Measurements from ENCODE around the gene TFRC.
"Not testable (repeated sequence)": the region's sequence is repeated elsewhere in the genome, so short reads cannot be mapped to it uniquely, and the experiment has no call there.

The TFRC gene

GRCh38 chr3:196007744-196008335 lies 74.0 kb downstream of the TFRC start:
- no peak overlapping the region for H2BK120ac ChIP-seq (ENCODE audit: low read depth, low read length)
- no peak overlapping the region for H3K23ac ChIP-seq (ENCODE audit: low read length in 2 of 2)
- no peak overlapping the region for H3K4me2 ChIP-seq (ENCODE audit: low read length, poor library complexity, severe bottlenecking)
- H3K27me3 ChIP-seq (ENCODE audit: control insufficient read depth in 1 of 2, insufficient read depth in 1 of 2, low read length in 2 of 2): peaks cover 28 to 38% of the 10 kb centered on the region in 2 experiments
- no peak overlapping the region for H2BK12ac ChIP-seq (ENCODE audit: low read length in 2 of 2)
- no peak overlapping the region for H3K4ac ChIP-seq (ENCODE audit: low read depth in 1 of 2, low read length in 2 of 2)
- no peak overlapping the region for H2AFZ ChIP-seq (ENCODE audit: low read depth, low read length)
- no peak overlapping the region for H3K27ac ChIP-seq (ENCODE audit: low read length, poor library complexity, severe bottlenecking)
- no peak overlapping the region for H4K91ac ChIP-seq (ENCODE audit: low read length)
- WGBS: 90% methylated on average over 9 of the region's 11 CpGs
- H3K14ac ChIP-seq (ENCODE audit: low read length in 2 of 2): no peak overlapping the region
- no peak overlapping the region for H2BK5ac ChIP-seq (ENCODE audit: low read depth, low read length, poor library complexity, severe bottlenecking)
- no peak overlapping the region for H2AK5ac ChIP-seq (ENCODE audit: low read length, severe bottlenecking)
- H3K79me1 ChIP-seq (replicated peaks; ENCODE audit: low read length, poor library complexity, severe bottlenecking): no peaks in the 10 kb centered on the region
- no peak overlapping the region for H3K18ac ChIP-seq (ENCODE audit: low read depth in 1 of 2, low read length in 2 of 2)
- H3K4me3 ChIP-seq (ENCODE audit: insufficient read depth in 1 of 2, low read depth in 1 of 2, low read length in 2 of 2): no peak overlapping the region
- H3K4me1 ChIP-seq (ENCODE audit: control insufficient read depth, insufficient read depth, low read depth, low read length): no peaks in the 10 kb centered on the region
- H3K9me3 ChIP-seq (ENCODE audit: control insufficient read depth, low read length): peaks cover 17% of the 10 kb centered on the region
- DNase-seq: no peak
- H2BK15ac ChIP-seq (ENCODE audit: low read depth, poor library complexity, severe bottlenecking): no peak overlapping the region
- H4K8ac ChIP-seq (ENCODE audit: low read length): no peak overlapping the region
- H3K36me3 ChIP-seq (ENCODE audit: control insufficient read depth in 1 of 2, insufficient read depth in 2 of 2, low read depth in 1 of 2, low read length in 2 of 2): no peaks in the 10 kb centered on the region
- H3K9ac ChIP-seq (ENCODE audit: low read length): no peak overlapping the region

DNA sequence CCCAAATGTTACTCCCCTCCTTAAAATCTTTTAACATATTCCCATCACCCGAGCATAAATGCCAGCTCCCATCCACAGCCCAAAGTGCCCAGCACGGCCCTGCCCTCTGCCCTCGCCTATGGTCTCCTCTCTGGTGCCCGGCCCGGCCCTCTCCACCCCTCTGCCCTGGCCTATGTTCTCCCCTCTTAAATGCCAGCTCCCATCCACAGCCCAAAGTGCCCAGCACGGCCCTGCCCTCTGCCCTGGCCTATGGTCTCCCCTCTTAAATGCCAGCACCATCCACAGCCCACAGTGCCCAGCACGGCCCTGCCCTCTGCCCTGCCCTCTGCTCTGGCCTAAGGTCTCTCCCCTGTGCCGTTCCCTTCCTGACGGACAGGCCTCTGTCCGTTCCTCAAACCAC lies 76.6 kb downstream of the TFRC start:
- H3K9me3 ChIP-seq (ENCODE audit: control insufficient read depth, low read length); H4K91ac ChIP-seq (ENCODE audit: low read length); H2BK120ac ChIP-seq (ENCODE audit: low read depth, low read length); H3K23ac ChIP-seq (ENCODE audit: low read length in 2 of 2); H3K4me2 ChIP-seq (ENCODE audit: low read length, poor library complexity, severe bottlenecking); H3K4ac ChIP-seq (ENCODE audit: low read depth in 1 of 2, low read length in 2 of 2); H3K4me1 ChIP-seq (ENCODE audit: control insufficient read depth, insufficient read depth, low read depth, low read length); H2BK12ac ChIP-seq (ENCODE audit: low read length in 2 of 2); H3K36me3 ChIP-seq (ENCODE audit: control insufficient read depth in 1 of 2, insufficient read depth in 2 of 2, low read depth in 1 of 2, low read length in 2 of 2); H2AK5ac ChIP-seq (ENCODE audit: low read length, severe bottlenecking); H3K18ac ChIP-seq (ENCODE audit: low read depth in 1 of 2, low read length in 2 of 2); H2BK15ac ChIP-seq (ENCODE audit: low read depth, poor library complexity, severe bottlenecking); H2AFZ ChIP-seq (ENCODE audit: low read depth, low read length); H3K27ac ChIP-seq (ENCODE audit: low read length, poor library complexity, severe bottlenecking); H3K9ac ChIP-seq (ENCODE audit: low read length); H2BK5ac ChIP-seq (ENCODE audit: low read depth, low read length, poor library complexity, severe bottlenecking); H4K8ac ChIP-seq (ENCODE audit: low read length); H3K79me1 ChIP-seq (replicated peaks; ENCODE audit: low read length, poor library complexity, severe bottlenecking); DNase-seq; H3K4me3 ChIP-seq (ENCODE audit: insufficient read depth in 1 of 2, low read depth in 1 of 2, low read length in 2 of 2); H3K14ac ChIP-seq (ENCODE audit: low read length in 2 of 2): not testable (repeated sequence)
- H3K27me3 ChIP-seq (ENCODE audit: control insufficient read depth in 1 of 2, insufficient read depth in 1 of 2, low read length in 2 of 2): peaks cover 30 to 46% of the 10 kb centered on the region in 2 experiments
- 71% methylated on average over 7 of the region's 10 CpGs for whole genome bisulfite sequencing

DNA sequence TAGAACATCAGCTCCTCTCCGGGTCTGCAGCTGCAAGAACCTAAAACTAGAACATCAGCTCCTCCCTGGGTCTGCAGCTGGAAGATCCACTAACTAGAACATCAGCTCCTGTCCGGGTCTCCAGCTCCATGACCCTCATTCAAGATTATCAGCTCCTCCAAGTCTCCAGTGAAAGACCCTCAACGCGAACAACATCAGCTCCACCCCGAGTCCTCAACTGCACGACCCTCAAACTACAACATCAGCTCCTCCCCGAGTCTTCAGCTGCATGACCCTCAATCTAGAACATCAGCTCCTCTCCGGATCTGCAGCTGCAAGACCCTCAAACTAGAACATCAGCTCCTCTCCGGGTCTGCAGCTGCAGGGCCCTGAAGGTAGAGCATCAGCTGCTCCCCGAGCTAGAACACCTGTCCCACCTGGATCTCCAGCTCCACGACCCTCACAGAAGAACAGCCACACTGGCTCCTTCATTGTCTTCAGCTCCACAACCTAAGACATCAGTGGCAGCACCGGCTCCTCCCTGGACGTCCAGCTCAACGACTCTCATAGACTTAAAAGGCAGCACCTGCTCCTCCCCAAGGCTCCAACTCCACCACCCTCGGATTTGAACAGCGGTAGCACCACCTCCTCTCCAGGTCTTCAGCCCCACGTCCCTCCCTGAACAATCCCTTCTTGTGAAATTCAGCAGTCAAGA lies 77.4 kb downstream of the TFRC start:
- not testable (repeated sequence) for H3K9ac ChIP-seq (ENCODE audit: low read length); H3K18ac ChIP-seq (ENCODE audit: low read depth in 1 of 2, low read length in 2 of 2); H3K4me2 ChIP-seq (ENCODE audit: low read length, poor library complexity, severe bottlenecking); H3K4me1 ChIP-seq (ENCODE audit: control insufficient read depth, insufficient read depth, low read depth, low read length); H2AK5ac ChIP-seq (ENCODE audit: low read length, severe bottlenecking); H3K4me3 ChIP-seq (ENCODE audit: insufficient read depth in 1 of 2, low read depth in 1 of 2, low read length in 2 of 2); H2BK15ac ChIP-seq (ENCODE audit: low read depth, poor library complexity, severe bottlenecking); H3K27ac ChIP-seq (ENCODE audit: low read length, poor library complexity, severe bottlenecking); H3K79me1 ChIP-seq (replicated peaks; ENCODE audit: low read length, poor library complexity, severe bottlenecking); H4K8ac ChIP-seq (ENCODE audit: low read length); H3K23ac ChIP-seq (ENCODE audit: low read length in 2 of 2); H3K36me3 ChIP-seq (ENCODE audit: control insufficient read depth in 1 of 2, insufficient read depth in 2 of 2, low read depth in 1 of 2, low read length in 2 of 2); H2BK120ac ChIP-seq (ENCODE audit: low read depth, low read length); H3K9me3 ChIP-seq (ENCODE audit: control insufficient read depth, low read length); DNase-seq; H3K4ac ChIP-seq (ENCODE audit: low read depth in 1 of 2, low read length in 2 of 2); H2AFZ ChIP-seq (ENCODE audit: low read depth, low read length); H2BK12ac ChIP-seq (ENCODE audit: low read length in 2 of 2); H4K91ac ChIP-seq (ENCODE audit: low read length); H3K14ac ChIP-seq (ENCODE audit: low read length in 2 of 2); H2BK5ac ChIP-seq (ENCODE audit: low read depth, low read length, poor library complexity, severe bottlenecking)
- 82% methylated on average over 16 of the region's 17 CpGs for WGBS
- peaks cover 34 to 45% of the 10 kb centered on the region in 2 experiments for H3K27me3 ChIP-seq (ENCODE audit: control insufficient read depth in 1 of 2, insufficient read depth in 1 of 2, low read length in 2 of 2)

DNA sequence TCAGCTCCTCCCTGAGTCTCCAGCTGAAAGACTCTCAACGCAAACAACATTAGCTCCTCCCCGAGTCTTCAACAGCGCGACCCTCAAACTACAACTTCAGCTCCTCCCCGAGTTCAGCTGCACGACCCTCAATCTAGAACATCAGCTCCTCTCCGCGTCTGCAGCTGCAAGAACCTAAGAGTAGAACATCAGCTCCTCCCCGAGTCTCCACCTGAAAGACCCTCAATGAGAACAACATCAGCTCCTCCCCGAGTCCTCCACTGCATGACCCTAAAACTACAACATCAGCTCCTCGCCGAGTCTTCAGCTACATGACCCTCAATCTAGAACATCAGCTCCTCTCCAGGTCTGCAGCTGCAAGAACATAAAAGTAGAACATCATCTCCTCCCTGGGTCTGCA lies 78.3 kb downstream of the TFRC start:
- 90% methylated on average over 12 of the region's 12 CpGs for WGBS
- H3K4ac ChIP-seq (ENCODE audit: low read depth in 1 of 2, low read length in 2 of 2): no peak overlapping the region
- no peak overlapping the region for H3K9ac ChIP-seq (ENCODE audit: low read length)
- no peak overlapping the region for H3K27ac ChIP-seq (ENCODE audit: low read length, poor library complexity, severe bottlenecking)
- no peak overlapping the region for H2AFZ ChIP-seq (ENCODE audit: low read depth, low read length)
- H3K4me1 ChIP-seq (ENCODE audit: control insufficient read depth, insufficient read depth, low read depth, low read length): no peaks in the 10 kb centered on the region
- H3K4me2 ChIP-seq (ENCODE audit: low read length, poor library complexity, severe bottlenecking): no peak overlapping the region
- no peak overlapping the region for H3K14ac ChIP-seq (ENCODE audit: low read length in 2 of 2)
- peaks cover 3% of the 10 kb centered on the region for H3K9me3 ChIP-seq (ENCODE audit: control insufficient read depth, low read length)
- no peak for DNase-seq
- no peak overlapping the region for H3K18ac ChIP-seq (ENCODE audit: low read depth in 1 of 2, low read length in 2 of 2)
- H3K36me3 ChIP-seq (ENCODE audit: control insufficient read depth in 1 of 2, insufficient read depth in 2 of 2, low read depth in 1 of 2, low read length in 2 of 2): no peaks in the 10 kb centered on the region
- no peak overlapping the region for H4K8ac ChIP-seq (ENCODE audit: low read length)
- no peak overlapping the region for H2BK12ac ChIP-seq (ENCODE audit: low read length in 2 of 2)
- H4K91ac ChIP-seq (ENCODE audit: low read length): no peak overlapping the region
- no peaks in the 10 kb centered on the region for H3K79me1 ChIP-seq (replicated peaks; ENCODE audit: low read length, poor library complexity, severe bottlenecking)
- no peak overlapping the region for H2BK15ac ChIP-seq (ENCODE audit: low read depth, poor library complexity, severe bottlenecking)
- no peak overlapping the region for H2BK5ac ChIP-seq (ENCODE audit: low read depth, low read length, poor library complexity, severe bottlenecking)
- H3K23ac ChIP-seq (ENCODE audit: low read length in 2 of 2): no peak overlapping the region
- peaks cover 29 to 46% of the 10 kb centered on the region in 2 experiments for H3K27me3 ChIP-seq (ENCODE audit: control insufficient read depth in 1 of 2, insufficient read depth in 1 of 2, low read length in 2 of 2)
- no peak overlapping the region for H3K4me3 ChIP-seq (ENCODE audit: insufficient read depth in 1 of 2, low read depth in 1 of 2, low read length in 2 of 2)
- no peak overlapping the region for H2AK5ac ChIP-seq (ENCODE audit: low read length, severe bottlenecking)
- no peak overlapping the region for H2BK120ac ChIP-seq (ENCODE audit: low read depth, low read length)

Data from mesenchymal stem cell (in vitro differentiated cells and primary cell).